Thymus (tissue), 11 donors: ENCODE data around the gene HOXD10. TPM values are rescaled to one million over a fixed set of nuclear protein-coding genes. Genes with fewer than 3 reads are reported as not detected.

Experiments
- DNase-seq, 9 donors: peaks; one replicate each; pipeline ENCODE4 v3.0.0-alpha.2; 2013; ENCODE audit warnings: low spot score in 9 of 9, low read depth in 6 of 9, missing footprints in 1 of 9
- H3K27ac ChIP-seq, 2 donors: one replicate each; pipeline ENCODE4 v1.5.1; 2013; ENCODE audit warnings: control low read depth in 1 of 2, low read depth in 1 of 2, low read length in 1 of 2, mild to moderate bottlenecking in 1 of 2, moderate library complexity in 1 of 2
- H3K27me3 ChIP-seq, 2 donors: one replicate each; pipeline ENCODE4 v1.5.1; 2013; ENCODE audit warnings: low read length in 1 of 2; ENCODE audit not compliant: control insufficient read depth in 2 of 2, insufficient read depth in 1 of 2
- H3K36me3 ChIP-seq, 2 donors: one replicate each; pipeline ENCODE4 v1.5.1; 2013; ENCODE audit warnings: low read length in 1 of 2, mild to moderate bottlenecking in 1 of 2, moderate library complexity in 1 of 2; ENCODE audit not compliant: control insufficient read depth in 2 of 2, insufficient read depth in 2 of 2
- H3K4me1 ChIP-seq, 2 donors: one replicate each; pipeline ENCODE4 v1.5.1; 2013; ENCODE audit warnings: low read length in 2 of 2; ENCODE audit not compliant: control insufficient read depth in 2 of 2, insufficient read depth in 2 of 2
- H3K4me3 ChIP-seq, 2 donors: one replicate each; pipeline ENCODE4 v1.5.1; 2013; ENCODE audit warnings: low read length in 2 of 2, control low read depth in 1 of 2, mild to moderate bottlenecking in 1 of 2
- H3K9me3 ChIP-seq, 2 donors: one replicate each; pipeline ENCODE4 v1.5.1; 2013; ENCODE audit warnings: low read length in 1 of 2, mild to moderate bottlenecking in 1 of 2; ENCODE audit not compliant: control insufficient read depth in 2 of 2, insufficient read depth in 1 of 2
- WGBS: extraction: QIAGEN DNeasy Blood & Tissue Kit; methylation state at CpG from one replicate; pipeline ENCODE4 v1.1.7; 2013; 5-methylcytosine and 5-hydroxymethylcytosine counted together
- polyA plus RNA-seq: library from polyadenylated mRNA; stranded (reverse); fragments of 200-250 nt; gene quantifications from one replicate; pipeline ENCODE4 v1.2.3, GENCODE V29; 2013
- total RNA-seq: library from RNA; stranded (reverse); fragments of 120-200 nt; gene quantifications from one replicate; pipeline ENCODE4 v1.2.4, GENCODE V29; 2013
- donor health status: healthy.

Gene HOXD10
- total and polyA plus RNA-seq, 2 donors, result 0.09 TPM; not detected in 1

DNA sequence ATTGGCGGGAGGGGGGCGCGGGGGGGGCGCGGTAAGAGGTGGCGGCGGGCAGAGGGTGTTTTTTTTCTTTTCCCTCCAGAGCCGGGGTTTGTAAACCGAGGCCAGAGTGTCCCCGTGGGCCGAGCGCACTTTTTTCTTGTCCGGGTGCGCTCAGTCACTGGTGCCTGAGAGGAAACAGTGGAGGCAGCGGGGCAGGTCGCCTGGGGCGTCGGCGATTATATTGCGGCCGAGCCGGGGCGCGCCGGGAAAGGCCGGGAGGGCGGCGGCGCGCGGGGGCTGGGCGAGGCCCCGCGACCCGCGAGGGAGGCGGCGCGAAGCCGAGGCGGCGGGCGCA lies 13.2 kb downstream of the HOXD10 start:
- peak in 1 of 9 donors; percentile 34 for DNase-seq
- WGBS, result 2% methylated on average over 43 of the region's 43 CpGs
- no peaks in the 10 kb centered on the region for H3K36me3 ChIP-seq
- H3K4me1 ChIP-seq, result peaks cover 8 to 17% of the 10 kb centered on the region in 2 donors
- H3K27me3 ChIP-seq, result peaks cover 94 to 99% of the 10 kb centered on the region in 2 donors
- no peak overlapping the region for H3K27ac ChIP-seq
- peak overlapping the region in 1 of 2 donors; percentile 40 for H3K4me3 ChIP-seq
- peaks cover 0 to 15% of the 10 kb centered on the region in 2 donors for H3K9me3 ChIP-seq

DNA sequence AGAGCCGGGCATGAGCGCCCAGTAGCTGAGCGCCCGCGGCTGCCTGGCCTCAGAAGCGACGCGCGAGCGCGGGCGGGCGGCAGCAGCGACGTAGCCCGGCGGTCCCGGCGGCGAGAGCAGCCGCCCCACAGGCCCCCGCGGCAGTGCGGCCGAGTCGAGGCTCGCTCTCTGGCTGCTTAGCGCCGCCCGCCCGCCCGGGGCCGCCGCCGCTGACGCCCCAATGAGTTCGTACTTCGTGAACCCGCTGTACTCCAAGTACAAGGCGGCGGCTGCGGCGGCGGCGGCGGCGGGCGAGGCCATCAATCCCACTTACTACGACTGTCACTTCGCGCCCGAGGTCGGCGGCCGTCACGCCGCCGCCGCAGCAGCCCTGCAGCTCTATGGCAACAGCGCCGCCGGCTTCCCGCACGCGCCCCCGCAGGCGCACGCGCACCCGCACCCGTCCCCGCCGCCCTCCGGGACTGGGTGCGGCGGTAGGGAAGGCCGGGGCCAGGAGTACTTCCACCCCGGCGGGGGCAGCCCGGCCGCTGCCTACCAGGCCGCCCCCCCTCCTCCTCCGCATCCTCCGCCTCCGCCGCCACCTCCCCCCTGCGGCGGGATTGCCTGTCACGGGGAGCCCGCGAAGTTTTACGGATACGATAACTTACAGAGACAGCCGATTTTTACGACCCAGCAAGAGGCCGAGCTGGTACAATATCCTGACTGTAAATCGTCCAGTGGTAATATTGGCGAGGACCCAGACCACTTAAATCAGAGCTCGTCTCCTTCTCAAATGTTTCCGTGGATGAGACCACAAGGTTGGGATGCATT lies 13.8 kb downstream of the HOXD10 start:
- Histone ChIP-seq H3K27ac (no peak overlapping the region), H3K36me3 (no peaks in the 10 kb centered on the region), H3K27me3 (peaks cover 94 to 99% of the 10 kb centered on the region in 2 donors), H3K4me3 (peak overlapping the region in 1 of 2 donors; percentile 40), H3K4me1 (peaks cover 8 to 17% of the 10 kb centered on the region in 2 donors), H3K9me3 (peaks cover 0 to 15% of the 10 kb centered on the region in 2 donors)
- WGBS, result 2% methylated on average over 100 of the region's 100 CpGs
- peak in 1 of 9 donors; percentile 49 for DNase-seq

DNA sequence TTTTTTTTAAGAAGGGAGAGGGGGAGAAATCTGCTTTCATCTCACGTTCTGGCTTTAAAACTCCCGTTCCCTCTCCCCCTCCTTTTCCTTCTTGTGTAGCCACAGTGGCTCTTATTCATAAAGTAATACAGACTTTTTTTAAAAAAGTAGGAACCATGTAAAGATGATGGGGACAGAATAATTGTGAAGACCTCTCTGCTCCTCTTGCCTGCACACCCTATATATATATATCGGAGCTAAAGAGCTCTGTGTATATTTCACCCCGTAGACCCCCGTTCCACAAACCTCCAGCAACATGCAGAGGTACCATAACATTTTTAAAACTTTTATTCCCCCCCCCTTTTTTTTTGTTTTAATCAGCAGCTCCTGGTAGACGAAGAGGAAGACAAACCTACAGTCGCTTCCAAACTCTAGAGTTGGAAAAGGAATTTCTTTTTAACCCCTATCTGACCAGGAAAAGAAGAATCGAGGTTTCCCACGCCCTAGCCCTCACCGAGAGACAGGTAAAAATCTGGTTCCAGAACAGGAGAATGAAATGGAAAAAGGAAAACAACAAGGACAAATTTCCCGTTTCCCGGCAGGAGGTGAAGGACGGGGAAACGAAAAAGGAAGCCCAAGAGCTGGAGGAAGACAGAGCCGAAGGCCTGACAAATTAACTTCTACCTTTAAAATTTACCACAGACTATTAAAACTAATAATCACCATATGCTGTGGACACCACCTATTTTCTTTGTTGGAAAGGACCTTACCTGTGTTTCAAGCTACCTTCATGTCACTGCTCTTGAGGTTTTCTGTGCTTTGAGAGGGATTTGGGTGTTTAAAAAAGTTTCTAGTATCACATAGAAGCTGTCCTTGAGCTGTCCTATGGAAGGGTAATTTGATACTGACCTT lies 14.6 kb downstream of the HOXD10 start:
- DNase-seq, result peak in 1 of 9 donors; percentile 27
- Histone ChIP-seq H3K36me3 (no peaks in the 10 kb centered on the region), H3K27me3 (peaks cover 92 to 99% of the 10 kb centered on the region in 2 donors), H3K9me3 (peaks cover 0 to 15% of the 10 kb centered on the region in 2 donors), H3K4me3 (no peak overlapping the region), H3K27ac (no peak overlapping the region), H3K4me1 (peaks cover 8 to 17% of the 10 kb centered on the region in 2 donors)
- WGBS, result 14% methylated on average over 15 of the region's 15 CpGs

DNA sequence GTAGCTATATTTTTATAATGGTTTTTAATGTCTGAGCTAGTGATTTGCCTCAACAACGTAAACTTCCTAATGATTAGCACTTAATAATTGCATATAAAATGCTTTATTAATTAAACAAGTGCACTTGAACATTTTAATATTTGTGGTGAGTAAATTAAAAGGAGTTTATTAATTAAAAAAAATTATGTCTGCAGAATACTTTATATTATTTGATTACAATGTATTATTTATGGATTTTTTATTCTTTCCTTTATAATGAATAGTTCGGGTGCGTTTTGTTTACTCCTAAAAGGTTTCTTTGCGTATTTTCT lies 15.2 kb downstream of the HOXD10 start:
- peaks cover 92 to 99% of the 10 kb centered on the region in 2 donors for H3K27me3 ChIP-seq
- peaks cover 8 to 19% of the 10 kb centered on the region in 2 donors for H3K4me1 ChIP-seq
- H3K9me3 ChIP-seq, result peaks cover 0 to 15% of the 10 kb centered on the region in 2 donors
- WGBS, result 23% methylated on average over 4 of the region's 4 CpGs
- no peak for DNase-seq
- H3K4me3 ChIP-seq, result no peak overlapping the region
- H3K27ac ChIP-seq, result no peak overlapping the region
- H3K36me3 ChIP-seq, result no peaks in the 10 kb centered on the region

DNA sequence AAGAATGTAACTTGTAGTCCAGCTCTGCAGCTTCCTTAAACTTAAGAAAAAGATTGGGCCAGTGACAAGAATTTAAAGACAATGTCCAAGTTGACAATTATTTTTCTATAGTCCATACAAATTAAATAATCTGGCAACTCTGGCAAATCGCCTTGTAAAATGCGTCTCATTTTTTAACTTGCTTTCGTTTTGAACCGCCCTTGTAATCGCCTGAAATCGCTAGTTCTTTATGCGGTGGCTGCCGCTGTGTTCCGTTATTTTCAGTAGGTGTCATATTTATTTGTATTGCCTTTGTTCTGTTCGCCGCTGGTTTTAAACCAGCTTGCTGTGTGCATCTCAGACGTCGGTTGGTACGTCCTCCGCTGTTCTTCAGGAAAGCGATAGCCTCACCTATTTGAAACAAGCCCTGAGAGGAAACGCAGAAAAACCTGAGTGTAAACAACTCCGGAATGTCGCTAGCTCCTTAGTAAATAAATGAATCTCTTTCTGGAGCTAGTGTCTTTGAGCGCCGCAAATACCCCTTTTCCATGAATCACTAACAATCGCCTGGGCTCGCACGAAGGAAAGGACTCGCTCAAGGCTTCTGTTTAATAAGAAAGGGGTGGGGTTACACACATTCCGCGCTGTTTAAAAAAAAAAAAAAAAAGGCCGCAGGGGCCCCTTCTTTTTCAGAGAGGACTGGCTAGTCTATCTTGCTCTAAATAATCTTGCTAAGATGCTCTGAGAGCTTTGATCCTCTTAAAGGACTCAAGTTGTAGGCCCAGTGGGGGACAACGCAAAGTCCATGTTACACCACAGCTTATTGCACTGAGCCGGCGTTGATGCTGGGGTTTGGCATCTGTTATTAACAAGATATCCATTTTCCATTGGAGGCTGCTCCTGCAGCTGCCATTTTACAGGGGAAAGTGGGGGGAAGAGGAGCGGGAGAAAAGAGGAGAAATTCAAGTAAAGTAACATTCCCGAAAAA lies 15.9 kb downstream of the HOXD10 start:
- Histone ChIP-seq H3K4me1 (peaks cover 8 to 21% of the 10 kb centered on the region in 2 donors), H3K4me3 (peak overlapping the region in 1 of 2 donors; percentile 40), H3K36me3 (no peaks in the 10 kb centered on the region), H3K9me3 (peaks cover 0 to 15% of the 10 kb centered on the region in 2 donors), H3K27me3 (peaks cover 93 to 99% of the 10 kb centered on the region in 2 donors), H3K27ac (no peak overlapping the region)
- 8% methylated on average over 33 of the region's 33 CpGs for WGBS
- peak in 1 of 9 donors; percentile 56 for DNase-seq

DNA sequence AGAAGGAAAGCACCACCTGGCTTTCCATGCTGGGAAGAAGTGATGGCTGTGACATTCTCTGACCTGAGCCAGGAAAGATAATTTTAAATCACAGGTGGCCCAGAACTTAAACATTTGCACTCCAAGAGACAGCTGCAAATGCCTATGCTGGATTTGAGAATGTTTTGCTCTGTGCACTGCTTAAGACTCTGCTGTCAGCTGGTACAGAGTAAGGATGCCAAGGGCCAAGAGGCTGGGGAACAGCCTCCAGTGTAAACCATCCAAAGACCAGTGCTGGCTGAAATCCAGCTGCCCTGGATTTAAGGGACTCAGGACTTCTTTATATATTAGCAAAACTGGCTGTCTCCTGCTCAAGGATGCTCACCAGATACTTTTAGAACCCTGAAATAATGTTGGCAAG lies 16.8 kb downstream of the HOXD10 start:
- no peak for DNase-seq
- peaks cover 0 to 10% of the 10 kb centered on the region in 2 donors for H3K9me3 ChIP-seq
- peaks cover 8 to 20% of the 10 kb centered on the region in 2 donors for H3K4me1 ChIP-seq
- peaks cover 94 to 99% of the 10 kb centered on the region in 2 donors for H3K27me3 ChIP-seq
- no peaks in the 10 kb centered on the region for H3K36me3 ChIP-seq
- H3K27ac ChIP-seq, result no peak overlapping the region
- H3K4me3 ChIP-seq, result no peak overlapping the region

DNA sequence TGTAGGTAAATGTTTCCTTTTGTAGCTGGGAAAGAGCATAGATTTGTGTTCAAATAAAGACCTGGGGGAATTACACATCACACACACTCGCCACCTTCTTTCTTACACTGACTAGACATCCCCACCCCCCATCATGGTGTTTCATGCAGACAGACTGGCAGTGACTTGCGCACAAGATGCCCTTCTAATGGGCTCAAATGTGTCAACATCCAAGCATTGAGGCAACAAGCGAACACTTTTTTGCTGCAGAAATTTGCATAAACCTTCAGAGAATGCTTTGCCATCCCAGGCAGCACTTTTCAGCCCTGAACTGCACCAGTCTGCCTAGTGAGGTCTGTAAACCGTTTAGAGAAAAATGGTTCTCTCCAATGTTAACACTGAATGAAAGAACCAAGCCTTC lies 17.5 kb downstream of the HOXD10 start:
- H3K4me3 ChIP-seq, result no peak overlapping the region
- H3K27me3 ChIP-seq, result peaks cover 94 to 99% of the 10 kb centered on the region in 2 donors
- no peak for DNase-seq
- H3K27ac ChIP-seq, result no peak overlapping the region
- 49% methylated on average over 4 of the region's 4 CpGs for WGBS
- no peaks in the 10 kb centered on the region for H3K36me3 ChIP-seq
- H3K9me3 ChIP-seq, result peaks cover 0 to 7% of the 10 kb centered on the region in 2 donors
- peaks cover 8 to 16% of the 10 kb centered on the region in 2 donors for H3K4me1 ChIP-seq

DNA sequence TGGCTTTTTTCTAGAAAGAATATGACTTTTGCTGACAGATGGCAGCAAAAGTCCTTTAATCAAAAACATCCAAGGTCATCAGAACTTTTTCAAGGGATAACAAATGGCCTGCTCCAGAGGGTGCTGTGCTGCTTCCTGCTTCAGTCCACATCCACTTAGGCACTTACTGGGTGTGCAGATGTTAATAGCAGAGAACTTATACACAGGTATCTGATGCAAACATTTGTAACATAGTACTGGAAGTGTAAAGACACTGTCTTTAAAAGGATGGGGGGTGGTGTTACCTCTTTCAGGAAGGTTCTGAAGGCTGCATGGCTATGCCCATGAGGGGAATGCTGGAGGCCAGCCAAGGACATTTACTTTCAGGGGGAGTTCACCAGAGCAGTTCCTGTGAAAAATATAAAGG lies 18.5 kb downstream of the HOXD10 start:
- Histone ChIP-seq H3K9me3 (peaks cover 0 to 9% of the 10 kb centered on the region in 2 donors), H3K36me3 (no peaks in the 10 kb centered on the region), H3K4me3 (no peak overlapping the region), H3K27me3 (peaks cover 94 to 100% of the 10 kb centered on the region in 2 donors), H3K27ac (no peak overlapping the region), H3K4me1 (peaks cover 8 to 20% of the 10 kb centered on the region in 2 donors)
- DNase-seq, result no peak
